HFFc6 (cell line): ENCODE measurements around the gene COA8. TPM values are rescaled to one million over a fixed set of nuclear protein-coding genes. Genes with fewer than 3 reads are reported as not detected.
A peak's percentile ranks its signal among the peaks of the same experiment; 100 is the strongest.
"Not testable (repeated sequence)": the region's sequence is repeated elsewhere in the genome, so short reads cannot be mapped to it uniquely, and the experiment has no call there.

Experiments
- DNase-seq: peaks from one replicate; pipeline ENCODE4 v3.0.0-alpha.2; 2018
- H3K27ac Mint-ChIP-seq: 2 replicates; pipeline ENCODE4 v1.8.0; 2020; ENCODE audit warnings: mild to moderate bottlenecking, mixed read lengths
- H3K27me3 Mint-ChIP-seq: 2 replicates; pipeline ENCODE4 v1.8.0; 2021; ENCODE audit warnings: mild to moderate bottlenecking, moderate library complexity, mixed read lengths; ENCODE audit not compliant: insufficient read depth
- H3K36me3 Mint-ChIP-seq: 2 replicates; pipeline ENCODE4 v1.8.0; 2021; ENCODE audit warnings: low read depth, mixed read lengths
- H3K4me1 Mint-ChIP-seq: 2 replicates; pipeline ENCODE4 v1.8.0; 2020; ENCODE audit warnings: low read depth, mixed read lengths
- H3K4me3 Mint-ChIP-seq: 2 replicates; pipeline ENCODE4 v1.8.0; 2020; ENCODE audit warnings: mild to moderate bottlenecking, moderate library complexity, mixed read lengths
- H3K9me3 Mint-ChIP-seq: 2 replicates; pipeline ENCODE4 v1.8.0; 2020; ENCODE audit warnings: mild to moderate bottlenecking, mixed read lengths
- total RNA-seq, 6 experiments: library from RNA; stranded (reverse); fragmentation: NEBNext Ultra II Directional; extraction: Animal tissue kit (Norgen Biotek cat#: 25700); gene quantifications; 2 replicates in 1 of 6; 3 replicates in 5 of 6; pipeline ENCODE4 v1.2.3, GENCODE V29; 2021
- TF ChIP-seq, protein P1 (sequence below): fragments of 200-600 bp; sonication (generic); IDR thresholded peaks from 2 replicates; pipeline ENCODE4 v1.5.0; 2021; ENCODE audit warnings: antibody characterized with exemption, mild to moderate bottlenecking

Gene COA8
- total RNA-seq, 6 experiments from 2014 or later: 38.7 to 54.8 (median 46.9) TPM

DNA sequence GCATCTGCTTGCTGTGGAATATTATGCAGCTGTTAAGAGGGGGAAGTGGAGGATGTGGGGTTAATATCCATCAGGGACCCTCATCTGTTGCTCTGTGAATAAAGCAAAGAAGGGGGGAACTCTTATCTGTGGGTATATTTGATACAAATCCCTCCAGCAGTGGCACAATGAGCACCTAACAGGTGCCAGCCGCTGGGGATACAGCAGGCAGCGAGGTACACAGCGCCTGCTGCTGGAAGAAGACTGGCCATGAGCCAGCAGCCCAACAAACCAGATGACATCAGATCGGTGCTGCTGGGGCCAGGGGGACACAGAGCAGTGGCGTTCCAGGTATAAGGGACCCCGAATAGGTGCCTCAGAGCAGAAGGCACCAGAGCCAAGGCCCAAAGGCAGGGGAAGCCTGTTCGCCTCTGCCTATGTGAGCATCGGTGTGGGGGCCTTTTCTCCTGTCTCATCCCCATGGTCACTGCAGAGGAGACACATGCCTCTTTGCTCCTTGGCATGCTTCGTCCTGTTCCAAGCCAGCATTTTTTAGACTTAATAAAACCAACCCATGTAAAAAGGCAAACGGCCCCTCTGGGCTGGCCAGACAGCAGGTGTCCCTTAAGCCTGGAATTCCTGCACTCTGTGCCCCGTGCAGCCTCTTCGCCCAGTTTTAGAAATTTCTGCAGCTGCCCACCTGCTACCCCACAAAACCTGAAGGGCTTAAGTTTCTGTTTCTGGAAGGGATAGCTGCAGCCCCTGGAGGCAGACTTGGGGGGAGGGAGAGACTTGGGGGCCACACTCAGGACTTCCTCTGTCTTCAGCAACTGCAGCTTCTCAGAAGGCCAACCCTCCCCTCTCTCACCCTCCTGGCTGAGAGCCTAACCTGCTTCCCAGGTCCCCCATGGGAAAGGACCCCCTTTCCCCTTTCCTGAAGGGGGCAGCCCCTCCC is 38.5 kb upstream of the COA8 start:
- no peak overlapping the region for H3K4me3 Mint-ChIP-seq
- H3K4me1 Mint-ChIP-seq: peaks cover 30% of the 10 kb centered on the region
- no peaks in the 10 kb centered on the region for H3K36me3 Mint-ChIP-seq
- DNase-seq: no peak
- H3K27me3 Mint-ChIP-seq: peaks cover 8% of the 10 kb centered on the region
- H3K9me3 Mint-ChIP-seq: no peaks in the 10 kb centered on the region
- TF ChIP-seq, protein P1, sequence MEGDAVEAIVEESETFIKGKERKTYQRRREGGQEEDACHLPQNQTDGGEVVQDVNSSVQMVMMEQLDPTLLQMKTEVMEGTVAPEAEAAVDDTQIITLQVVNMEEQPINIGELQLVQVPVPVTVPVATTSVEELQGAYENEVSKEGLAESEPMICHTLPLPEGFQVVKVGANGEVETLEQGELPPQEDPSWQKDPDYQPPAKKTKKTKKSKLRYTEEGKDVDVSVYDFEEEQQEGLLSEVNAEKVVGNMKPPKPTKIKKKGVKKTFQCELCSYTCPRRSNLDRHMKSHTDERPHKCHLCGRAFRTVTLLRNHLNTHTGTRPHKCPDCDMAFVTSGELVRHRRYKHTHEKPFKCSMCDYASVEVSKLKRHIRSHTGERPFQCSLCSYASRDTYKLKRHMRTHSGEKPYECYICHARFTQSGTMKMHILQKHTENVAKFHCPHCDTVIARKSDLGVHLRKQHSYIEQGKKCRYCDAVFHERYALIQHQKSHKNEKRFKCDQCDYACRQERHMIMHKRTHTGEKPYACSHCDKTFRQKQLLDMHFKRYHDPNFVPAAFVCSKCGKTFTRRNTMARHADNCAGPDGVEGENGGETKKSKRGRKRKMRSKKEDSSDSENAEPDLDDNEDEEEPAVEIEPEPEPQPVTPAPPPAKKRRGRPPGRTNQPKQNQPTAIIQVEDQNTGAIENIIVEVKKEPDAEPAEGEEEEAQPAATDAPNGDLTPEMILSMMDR: no peak
- no peak overlapping the region for H3K27ac Mint-ChIP-seq

DNA sequence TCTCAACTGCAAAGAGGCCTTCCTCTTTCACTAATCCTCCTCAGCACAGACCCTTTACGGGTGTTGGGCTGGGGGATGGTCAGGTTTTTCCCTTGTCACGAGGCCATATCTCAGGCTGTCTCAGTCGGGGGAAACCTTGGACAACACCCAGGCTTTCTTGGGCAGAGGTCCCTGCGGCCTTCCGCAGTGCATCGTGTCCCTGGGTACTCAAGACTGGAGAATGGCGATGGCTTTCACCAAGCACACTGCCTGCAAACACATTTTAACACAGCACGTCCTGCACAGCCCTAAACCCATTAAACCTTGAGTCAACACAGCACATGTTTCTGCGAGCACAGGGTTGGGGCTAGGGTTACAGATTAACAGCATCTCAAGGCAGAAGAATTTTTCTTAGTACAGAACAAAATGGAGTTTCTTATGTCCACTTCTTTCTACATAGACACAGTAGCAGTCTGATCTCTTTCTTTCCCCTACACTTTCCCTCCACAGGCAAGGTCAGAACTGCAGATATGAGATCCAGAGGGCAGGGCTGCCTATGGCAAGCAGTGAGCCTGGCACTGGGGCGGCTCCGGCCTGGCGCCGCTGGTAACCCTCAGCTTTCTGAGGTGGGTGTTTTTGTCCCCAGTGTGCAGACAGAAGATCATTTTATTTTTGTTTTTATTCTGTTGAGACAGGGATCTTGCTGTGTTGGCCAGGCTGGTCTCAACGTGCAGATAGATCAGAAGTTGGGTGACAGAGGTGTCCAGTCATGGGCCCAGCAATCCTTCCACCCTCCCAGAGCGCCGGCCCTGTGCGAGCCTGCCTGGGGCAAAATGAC is 37.1 kb upstream of the COA8 start:
- not testable (repeated sequence) for H3K36me3 Mint-ChIP-seq, H3K9me3 Mint-ChIP-seq, H3K27ac Mint-ChIP-seq, H3K27me3 Mint-ChIP-seq, H3K4me3 Mint-ChIP-seq, DNase-seq
- H3K4me1 Mint-ChIP-seq: peaks cover 32% of the 10 kb centered on the region

DNA sequence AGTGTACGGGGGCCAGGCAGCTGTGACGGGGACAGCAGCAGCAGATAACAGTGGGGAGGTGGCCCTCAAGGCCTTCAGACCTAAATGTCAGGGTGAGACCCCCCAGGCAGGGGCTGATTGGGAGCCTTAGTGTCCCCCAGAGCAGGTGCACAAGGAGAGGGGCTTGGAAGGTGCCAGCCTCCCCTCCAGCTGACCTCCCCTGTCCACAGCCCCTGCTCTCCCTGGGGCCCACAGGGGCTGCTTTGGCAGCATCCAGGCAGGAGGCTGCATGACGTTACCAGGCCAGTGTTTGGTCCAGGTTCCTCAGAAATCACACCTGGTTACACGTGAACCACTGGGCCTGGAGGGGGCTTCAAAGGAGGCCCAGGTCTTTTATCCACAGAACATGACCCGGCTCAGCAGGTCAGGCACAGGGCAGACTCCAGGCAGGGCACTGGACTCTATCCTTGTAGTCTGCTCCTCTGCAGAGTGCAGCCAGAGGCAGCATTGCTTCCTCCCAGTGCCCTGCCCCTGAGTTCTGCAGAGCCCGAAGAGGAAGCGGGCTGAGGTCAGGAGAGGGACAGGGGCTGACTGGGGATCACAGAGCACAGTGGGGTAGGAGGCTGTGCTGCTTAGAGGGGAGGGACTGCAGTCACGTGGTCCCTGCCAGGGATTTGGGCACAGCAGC is 36.4 kb upstream of the COA8 start:
- peaks cover 5% of the 10 kb centered on the region for H3K27me3 Mint-ChIP-seq
- no peak overlapping the region for H3K27ac Mint-ChIP-seq
- peaks cover 32% of the 10 kb centered on the region for H3K4me1 Mint-ChIP-seq
- no peaks in the 10 kb centered on the region for H3K9me3 Mint-ChIP-seq
- DNase-seq: no peak
- H3K36me3 Mint-ChIP-seq: peaks cover 4% of the 10 kb centered on the region; the same call in 1 of the 2 replicates
- TF ChIP-seq, protein P1: no peak
- H3K4me3 Mint-ChIP-seq: no peak overlapping the region

DNA sequence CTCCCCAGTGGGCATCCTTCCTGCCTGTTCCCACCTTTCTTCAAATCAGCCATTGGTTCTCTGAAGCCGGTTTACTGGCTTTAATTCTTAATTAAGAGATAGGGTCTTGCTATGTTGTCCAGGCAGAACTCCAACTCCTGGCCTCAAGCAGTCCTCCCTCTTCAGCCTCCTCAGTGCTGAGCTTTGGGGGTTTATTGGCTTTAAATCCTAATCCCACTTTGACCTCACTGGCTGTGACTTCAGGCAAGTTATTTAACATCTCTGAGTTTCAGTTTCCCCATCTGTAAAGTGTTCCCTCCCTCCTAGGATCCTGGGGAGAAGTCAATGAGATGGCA is 35.9 kb upstream of the COA8 start:
- Mint-ChIP-seq H3K36me3 (peaks cover 4% of the 10 kb centered on the region; the same call in 1 of the 2 replicates), H3K4me3 (no peak overlapping the region; the same call in 1 of the 2 replicates), H3K4me1 (peaks cover 32% of the 10 kb centered on the region), H3K27ac (peak overlapping the region; percentile 97), H3K9me3 (no peaks in the 10 kb centered on the region), H3K27me3 (peaks cover 7% of the 10 kb centered on the region)
- DNase-seq: no peak
- TF ChIP-seq, protein P1: no peak

DNA sequence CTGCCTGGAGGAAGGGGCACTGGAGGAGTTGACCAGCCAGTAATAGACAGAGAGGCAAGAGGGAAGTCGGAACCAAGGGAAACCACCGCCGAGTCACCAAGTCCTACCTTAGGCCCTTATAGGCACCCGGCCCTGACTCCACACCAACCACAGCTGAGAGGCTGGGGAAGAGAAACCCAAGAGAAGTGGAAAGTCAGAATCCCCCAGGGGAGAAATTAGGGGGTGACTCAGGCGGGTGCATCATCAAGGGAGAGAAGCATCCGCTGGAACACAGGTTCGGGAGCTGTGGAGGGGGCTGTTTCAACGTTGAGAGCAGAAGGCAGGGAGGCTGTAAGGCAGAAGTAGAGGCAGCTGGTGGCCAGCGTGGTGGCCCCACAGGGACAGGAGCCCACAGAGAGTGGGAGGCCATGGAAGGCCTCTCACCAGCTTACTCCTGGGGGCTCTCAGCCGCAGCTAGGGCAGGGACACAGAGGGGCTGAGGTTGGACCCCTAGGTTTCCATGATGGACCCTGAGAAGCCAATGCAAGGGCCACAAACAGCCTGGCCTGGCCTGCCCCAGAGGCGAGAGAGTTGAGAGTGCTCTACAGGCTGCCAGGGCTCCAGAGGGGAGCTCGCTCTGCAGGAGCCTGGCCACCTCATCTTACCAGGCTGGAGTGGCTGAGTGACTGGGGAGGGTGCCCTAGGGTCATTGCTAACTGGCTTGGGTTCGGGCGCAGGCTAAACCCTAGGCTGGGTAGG is 35.2 kb upstream of the COA8 start:
- TF ChIP-seq, protein P1: no peak
- DNase-seq: peak; percentile 57
- Mint-ChIP-seq H3K4me3 (peak overlapping the region; percentile 96), H3K27ac (peak overlapping the region; percentile 97), H3K4me1 (peaks cover 32% of the 10 kb centered on the region), H3K9me3 (no peaks in the 10 kb centered on the region), H3K36me3 (peaks cover 4% of the 10 kb centered on the region; the same call in 1 of the 2 replicates), H3K27me3 (peaks cover 7% of the 10 kb centered on the region)
